ENCODE data around the gene SOSTDC1.

DNA sequence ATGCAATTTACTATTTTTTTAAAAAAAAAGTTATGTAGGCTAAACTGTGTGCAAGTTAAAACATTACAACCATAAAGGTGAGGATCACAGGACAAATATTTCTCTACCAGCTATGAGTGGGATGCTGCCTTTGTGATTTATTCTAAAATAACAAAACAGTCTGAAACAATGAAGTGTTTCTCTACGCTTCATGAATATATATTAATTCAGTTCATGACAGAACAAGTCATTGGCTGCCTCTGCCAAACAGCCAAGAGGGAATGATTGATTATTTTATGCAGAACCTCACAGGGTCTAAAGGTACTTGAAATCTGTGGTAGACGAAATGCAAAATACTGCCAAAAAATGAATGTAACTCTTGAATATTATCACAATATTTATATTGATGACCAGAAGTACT, 29.0 kb upstream of the SOSTDC1 start:
- TF ChIP-seq, protein P1, sequence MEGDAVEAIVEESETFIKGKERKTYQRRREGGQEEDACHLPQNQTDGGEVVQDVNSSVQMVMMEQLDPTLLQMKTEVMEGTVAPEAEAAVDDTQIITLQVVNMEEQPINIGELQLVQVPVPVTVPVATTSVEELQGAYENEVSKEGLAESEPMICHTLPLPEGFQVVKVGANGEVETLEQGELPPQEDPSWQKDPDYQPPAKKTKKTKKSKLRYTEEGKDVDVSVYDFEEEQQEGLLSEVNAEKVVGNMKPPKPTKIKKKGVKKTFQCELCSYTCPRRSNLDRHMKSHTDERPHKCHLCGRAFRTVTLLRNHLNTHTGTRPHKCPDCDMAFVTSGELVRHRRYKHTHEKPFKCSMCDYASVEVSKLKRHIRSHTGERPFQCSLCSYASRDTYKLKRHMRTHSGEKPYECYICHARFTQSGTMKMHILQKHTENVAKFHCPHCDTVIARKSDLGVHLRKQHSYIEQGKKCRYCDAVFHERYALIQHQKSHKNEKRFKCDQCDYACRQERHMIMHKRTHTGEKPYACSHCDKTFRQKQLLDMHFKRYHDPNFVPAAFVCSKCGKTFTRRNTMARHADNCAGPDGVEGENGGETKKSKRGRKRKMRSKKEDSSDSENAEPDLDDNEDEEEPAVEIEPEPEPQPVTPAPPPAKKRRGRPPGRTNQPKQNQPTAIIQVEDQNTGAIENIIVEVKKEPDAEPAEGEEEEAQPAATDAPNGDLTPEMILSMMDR (IDR thresholded peaks at IDR 0.05; ENCODE audit: low read depth, low read length), result no peak
- TF ChIP-seq POLR2A (IDR thresholded peaks at IDR 0.05; ENCODE audit: extremely low read depth, insufficient read length) (no peak), MYC (IDR thresholded peaks at IDR 0.05; ENCODE audit: low read depth, low read length) (no peak)
- TF ChIP-seq, protein P2, sequence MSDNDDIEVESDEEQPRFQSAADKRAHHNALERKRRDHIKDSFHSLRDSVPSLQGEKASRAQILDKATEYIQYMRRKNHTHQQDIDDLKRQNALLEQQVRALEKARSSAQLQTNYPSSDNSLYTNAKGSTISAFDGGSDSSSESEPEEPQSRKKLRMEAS (IDR thresholded peaks at IDR 0.05; ENCODE audit: low read depth, low read length), result no peak

Data from NB4 (cell line).